Psoas muscle (tissue), 8 donors: ENCODE measurements around the gene GLB1L3. TPM values are rescaled to one million over a fixed set of nuclear protein-coding genes. Genes with fewer than 3 reads are reported as not detected.
A peak's percentile ranks its signal among the peaks of the same experiment; 100 is the strongest.
"Not testable (repeated sequence)": the region's sequence is repeated elsewhere in the genome, so short reads cannot be mapped to it uniquely, and the experiment has no call there.

ENCODE experiments used
- ATAC-seq, 4 donors: fragments of 200-7000 bp; cut with Tn5 transposase; one replicate each; pipeline ENCODE4 v1.9.1; 2020; ENCODE audit warnings: moderate library complexity in 3 of 4, mild to moderate bottlenecking in 2 of 4
- DNase-seq, 2 donors: peaks; one replicate each; pipeline ENCODE4 v3.0.0-alpha.2; 2020
- H3K27ac ChIP-seq: fragments of 200-600 bp; one replicate; pipeline ENCODE4 v1.8.0; 2022
- H3K27me3 ChIP-seq, 3 donors: fragments of 200-600 bp in 1 of 3; one replicate each; pipeline versions ENCODE4 v1.6.1 to v1.8.0; 2013 to 2022; ENCODE audit warnings: low read length in 2 of 3, mild to moderate bottlenecking in 2 of 3, moderate library complexity in 1 of 3; ENCODE audit not compliant: insufficient read depth in 3 of 3
- H3K36me3 ChIP-seq, 2 donors: fragments of 200-600 bp in 1 of 2; one replicate each; pipeline versions ENCODE4 v1.6.1 to v1.8.0; 2013 to 2022; ENCODE audit warnings: low read depth in 1 of 2, mild to moderate bottlenecking in 1 of 2, moderate library complexity in 1 of 2; ENCODE audit not compliant: insufficient read depth in 1 of 2
- H3K4me1 ChIP-seq: fragments of 200-600 bp; one replicate; pipeline ENCODE4 v1.8.0; 2022
- H3K4me3 ChIP-seq: fragments of 200-600 bp; one replicate; pipeline ENCODE4 v1.8.0; 2022; ENCODE audit warnings: mild to moderate bottlenecking
- H3K9me3 ChIP-seq: fragments of 200-600 bp; one replicate; pipeline ENCODE4 v1.8.0; 2022
- WGBS, 3 donors: extraction: QIAGEN DNeasy Blood & Tissue Kit; methylation state at CpG; one replicate each; pipeline versions ENCODE4 v1.1.6 to v1.1.7; 2013; 5-methylcytosine and 5-hydroxymethylcytosine counted together
- intact Hi-C, 2 donors: fragments of 100-400 bp; cut with DNase I; formaldehyde crosslinking; loops; one replicate each; pipeline versions ENCODE4 v1.11.0 to v1.14.2; 2022
- polyA plus RNA-seq, 3 donors: library from polyadenylated mRNA; stranded (reverse); fragments of 200-250 nt; gene quantifications; one replicate each; pipeline ENCODE4 v1.2.3, GENCODE V29; 2013
- total RNA-seq, 4 donors: library from RNA; stranded (reverse); fragmentation: NEBNext Ultra II Directional in 2 of 4; extraction: Animal tissue kit (Norgen Biotek cat#: 25700) in 2 of 4; gene quantifications; one replicate each; pipeline versions ENCODE4 v1.2.1 to v1.2.4, GENCODE V29; 2021 to 2023
- TF ChIP-seq, protein P1 (sequence below): fragments of 200-600 bp; IDR thresholded peaks from one replicate; pipeline ENCODE4 v1.8.0; 2022; ENCODE audit warnings: antibody characterized with exemption
- donor health status: healthy with polysubstance abuse.
- donor health status: DM: no; HTN: no; CAD: no; lungs with moderate emphysema.
- donor health status: Bipolar disorder and iron deficiency.
- donor health status: healthy.
- donor health status: DM: yes; HTN: yes; CAD: no.
- donor health status: DM: no; HTN: no; CAD: no.
- donor health status: DM: no; HTN: no; CAD: no.
- donor health status: DM: yes; HTN: yes; CAD: no.

GLB1L3 gene
- total and polyA plus RNA-seq, 7 donors, result not detected

DNA sequence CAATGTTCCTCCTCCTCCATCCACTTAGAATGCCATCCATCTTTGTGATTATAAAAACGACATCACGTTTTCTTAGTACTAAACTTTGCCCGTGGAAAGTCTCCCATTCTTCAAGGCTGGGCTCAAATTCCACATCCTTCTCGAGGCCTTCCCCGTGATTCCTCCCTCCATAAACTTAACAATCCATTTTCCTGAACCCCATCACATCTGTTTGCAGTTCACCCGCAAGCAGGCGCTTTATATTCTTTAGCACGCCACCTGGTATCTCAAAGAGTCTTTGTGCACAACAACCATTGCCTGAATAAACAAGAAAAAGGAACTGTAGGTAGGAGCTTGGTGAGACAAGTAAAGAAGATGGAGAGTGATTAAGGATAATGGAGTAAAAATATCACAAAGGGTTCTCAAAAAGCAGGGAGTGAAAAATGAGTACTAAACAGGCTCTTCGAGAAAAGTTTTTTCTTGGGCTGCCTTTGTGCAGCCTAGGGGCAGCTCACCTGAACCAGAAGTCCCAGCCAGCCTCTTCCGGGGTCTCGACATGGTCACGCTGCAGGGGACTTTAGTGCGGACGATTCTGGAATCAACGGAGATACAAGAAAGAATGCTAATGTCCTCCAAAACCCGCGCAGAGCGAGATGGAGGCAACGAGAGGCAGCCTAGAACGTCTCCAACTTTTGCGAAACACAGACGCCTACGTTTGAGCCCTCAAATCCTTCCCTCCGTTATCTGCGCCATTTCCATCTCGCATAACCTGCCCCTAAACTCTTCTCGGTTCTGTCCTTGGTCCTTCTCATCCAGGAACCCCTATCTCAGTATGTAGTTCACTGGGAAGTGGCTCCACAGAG is 23.6 kb upstream of the GLB1L3 start:
- Histone ChIP-seq H3K27me3 (no peaks in the 10 kb centered on the region), H3K4me1 (peaks cover 24% of the 10 kb centered on the region), H3K27ac (peak overlapping the region; percentile 53), H3K9me3 (no peaks in the 10 kb centered on the region), H3K4me3 (peak overlapping the region; percentile 96), H3K36me3 (peaks cover 7 to 55% of the 10 kb centered on the region in 2 donors)
- DNase-seq (no peak), ATAC-seq (peak in 3 of 4 donors; percentile 2 to 35 (median 23))
- WGBS, 3 donors, result 4 to 6% (median 5%) methylated on average over 27 of the region's 27 CpGs
- intact Hi-C loops, result no loop called here
- TF ChIP-seq, protein P1, sequence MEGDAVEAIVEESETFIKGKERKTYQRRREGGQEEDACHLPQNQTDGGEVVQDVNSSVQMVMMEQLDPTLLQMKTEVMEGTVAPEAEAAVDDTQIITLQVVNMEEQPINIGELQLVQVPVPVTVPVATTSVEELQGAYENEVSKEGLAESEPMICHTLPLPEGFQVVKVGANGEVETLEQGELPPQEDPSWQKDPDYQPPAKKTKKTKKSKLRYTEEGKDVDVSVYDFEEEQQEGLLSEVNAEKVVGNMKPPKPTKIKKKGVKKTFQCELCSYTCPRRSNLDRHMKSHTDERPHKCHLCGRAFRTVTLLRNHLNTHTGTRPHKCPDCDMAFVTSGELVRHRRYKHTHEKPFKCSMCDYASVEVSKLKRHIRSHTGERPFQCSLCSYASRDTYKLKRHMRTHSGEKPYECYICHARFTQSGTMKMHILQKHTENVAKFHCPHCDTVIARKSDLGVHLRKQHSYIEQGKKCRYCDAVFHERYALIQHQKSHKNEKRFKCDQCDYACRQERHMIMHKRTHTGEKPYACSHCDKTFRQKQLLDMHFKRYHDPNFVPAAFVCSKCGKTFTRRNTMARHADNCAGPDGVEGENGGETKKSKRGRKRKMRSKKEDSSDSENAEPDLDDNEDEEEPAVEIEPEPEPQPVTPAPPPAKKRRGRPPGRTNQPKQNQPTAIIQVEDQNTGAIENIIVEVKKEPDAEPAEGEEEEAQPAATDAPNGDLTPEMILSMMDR, result no peak

GRCh38 chr11:134253188-134253993 is 22.8 kb upstream of the GLB1L3 start, which contains the start of the genes ACAD8 and THYN1:
TSS of gene ACAD8 (plus strand) at chr11:134253568. CDS start at chr11:134253601, 33 bp downstream.
TSS of gene THYN1 (minus strand) at chr11:134253352. CDS start at chr11:134252882, 470 bp downstream.
- intact Hi-C loops, result no loop called here
- H3K4me1 ChIP-seq, result peaks cover 24% of the 10 kb centered on the region
- ATAC-seq, result peak; percentile 99 to 100 (median 100)
- peaks cover 7 to 55% of the 10 kb centered on the region in 2 donors for H3K36me3 ChIP-seq
- DNase-seq, result peak; percentile 96 to 98
- TF ChIP-seq, protein P1, result peak; percentile 49
- WGBS, 3 donors, result 1% methylated on average over 51 to 70 of the region's 70 CpGs
- H3K4me3 ChIP-seq, result peak within 1 kb of the TSS; percentile 96
- no peaks in the 10 kb centered on the region for H3K9me3 ChIP-seq
- peak within 1 kb of the TSS; percentile 76 for H3K27ac ChIP-seq
- H3K27me3 ChIP-seq, result no peaks in the 10 kb centered on the region

DNA sequence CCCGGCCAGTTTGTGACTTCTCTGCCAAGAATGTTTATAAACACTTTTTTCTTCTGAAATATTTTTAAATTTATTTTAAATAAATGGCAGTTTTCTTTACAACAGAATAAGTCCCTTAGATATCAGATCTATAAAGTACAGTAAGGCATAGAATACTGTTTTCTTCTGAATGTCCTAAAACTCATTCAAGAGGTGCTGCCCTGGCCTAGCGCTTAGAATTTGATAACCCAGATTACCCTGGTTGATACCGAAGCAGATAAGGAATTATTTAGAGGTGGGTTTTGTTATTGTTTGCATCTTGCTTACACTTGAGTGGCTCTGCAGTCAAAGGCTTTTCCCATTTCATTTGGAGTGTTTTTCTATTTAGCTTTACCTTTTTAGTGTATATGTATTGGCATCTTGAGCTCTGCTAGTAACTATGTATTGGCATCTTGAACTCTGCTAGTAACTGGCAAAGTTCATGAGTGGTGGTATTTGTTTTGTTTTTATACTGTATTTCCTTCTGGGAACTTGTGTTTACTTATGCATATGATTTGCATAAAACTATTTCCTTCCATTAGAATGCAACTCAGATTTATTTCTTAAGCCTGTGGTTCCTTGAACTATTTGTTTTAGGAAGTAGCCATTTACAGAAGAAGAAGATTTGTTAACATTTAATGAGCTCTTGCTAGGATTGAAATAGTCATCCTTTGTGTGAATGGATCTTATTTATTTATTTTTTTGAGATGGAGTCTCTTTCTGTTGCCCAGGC is 21.6 kb upstream of the GLB1L3 start:
- Histone ChIP-seq H3K4me1 (peaks cover 24% of the 10 kb centered on the region), H3K27ac (no peak overlapping the region), H3K4me3 (peak overlapping the region; percentile 96), H3K27me3 (no peaks in the 10 kb centered on the region), H3K9me3 (no peaks in the 10 kb centered on the region), H3K36me3 (peaks cover 0 to 55% of the 10 kb centered on the region in 2 donors)
- no peak for ATAC-seq
- DNase-seq, result no peak
- 54 to 66% (median 64%) methylated on average over 3 of the region's 3 CpGs for WGBS, 3 donors
- TF ChIP-seq, protein P1, result no peak
- intact Hi-C loops, result no loop called here

GRCh38 chr11:134255184-134255561 is 21.0 kb upstream of the GLB1L3 start:
- H3K36me3 ChIP-seq, result peaks cover 0 to 55% of the 10 kb centered on the region in 2 donors
- H3K9me3 ChIP-seq, H3K4me3 ChIP-seq, ATAC-seq, intact Hi-C loops, H3K27ac ChIP-seq, DNase-seq, H3K27me3 ChIP-seq: not testable (repeated sequence)
- peaks cover 24% of the 10 kb centered on the region for H3K4me1 ChIP-seq
- 62 to 86% (median 62%) methylated on average over 5 of the region's 5 CpGs for WGBS, 3 donors
